IPS DF 6.9 (cell line): ENCODE data around the gene FAF1.

ENCODE experiments used
- DNase-seq: peaks from one replicate; pipeline ENCODE4 v3.0.0-alpha.2; 2013; ENCODE audit warnings: low read depth, low spot score
- H3K27ac ChIP-seq: one replicate; pipeline ENCODE4 v1.5.1; 2013; ENCODE audit warnings: low read length, control low read depth
- H3K27me3 ChIP-seq: 2 replicates; pipeline ENCODE4 v1.6.1; 2013; ENCODE audit warnings: mild to moderate bottlenecking, low read length; ENCODE audit not compliant: control insufficient read depth, insufficient read depth
- H3K36me3 ChIP-seq: 2 replicates; pipeline ENCODE4 v1.6.1; 2013; ENCODE audit warnings: low read length; ENCODE audit not compliant: control insufficient read depth, insufficient read depth
- H3K4me1 ChIP-seq: 2 replicates; pipeline ENCODE4 v1.6.1; 2013; ENCODE audit warnings: low read length; ENCODE audit not compliant: control insufficient read depth, insufficient read depth
- H3K4me3 ChIP-seq: 2 replicates; pipeline ENCODE4 v1.5.1; 2013; ENCODE audit warnings: mild to moderate bottlenecking, low read length
- H3K9me3 ChIP-seq: 2 replicates; pipeline ENCODE4 v1.6.1; 2013; ENCODE audit warnings: low read length, inconsistent platforms; ENCODE audit not compliant: control insufficient read depth, insufficient read depth
- WGBS: extraction: QIAGEN DNeasy Blood & Tissue Kit; methylation state at CpG from one replicate; pipeline ENCODE4 v1.1.7; 2013; ENCODE audit warnings: mixed read lengths, missing lambda C conversion rate; ENCODE audit not compliant: insufficient read length, insufficient coverage; 5-methylcytosine and 5-hydroxymethylcytosine counted together

FAF1 gene

DNA sequence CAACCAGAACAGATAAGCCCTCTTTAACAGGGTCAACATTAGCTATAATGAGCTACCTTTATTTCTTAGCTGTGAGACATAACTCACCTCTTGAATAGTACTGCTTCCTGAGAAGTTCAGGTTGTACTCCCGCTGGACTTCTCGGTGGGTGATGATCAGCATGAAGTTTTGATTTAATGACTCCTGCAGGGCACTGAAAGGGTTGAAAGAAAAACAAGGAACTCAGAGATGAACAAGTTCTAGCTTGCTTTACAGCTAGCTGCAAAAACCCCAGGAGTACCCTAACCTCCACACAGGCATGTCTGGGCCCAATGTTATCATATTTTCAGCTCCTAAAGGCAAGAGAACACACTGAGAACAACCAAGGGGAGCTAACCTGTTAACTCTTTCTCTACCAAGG is 254.4 kb downstream of the FAF1 start:
- no peak overlapping the region for H3K27ac ChIP-seq
- no peaks in the 10 kb centered on the region for H3K36me3 ChIP-seq
- no peaks in the 10 kb centered on the region for H3K27me3 ChIP-seq
- no peak for DNase-seq
- H3K4me3 ChIP-seq: no peak overlapping the region
- H3K4me1 ChIP-seq: no peaks in the 10 kb centered on the region
- H3K9me3 ChIP-seq: no peaks in the 10 kb centered on the region
- no CpG with 5 or more reads among the region's 2 CpGs for WGBS

DNA sequence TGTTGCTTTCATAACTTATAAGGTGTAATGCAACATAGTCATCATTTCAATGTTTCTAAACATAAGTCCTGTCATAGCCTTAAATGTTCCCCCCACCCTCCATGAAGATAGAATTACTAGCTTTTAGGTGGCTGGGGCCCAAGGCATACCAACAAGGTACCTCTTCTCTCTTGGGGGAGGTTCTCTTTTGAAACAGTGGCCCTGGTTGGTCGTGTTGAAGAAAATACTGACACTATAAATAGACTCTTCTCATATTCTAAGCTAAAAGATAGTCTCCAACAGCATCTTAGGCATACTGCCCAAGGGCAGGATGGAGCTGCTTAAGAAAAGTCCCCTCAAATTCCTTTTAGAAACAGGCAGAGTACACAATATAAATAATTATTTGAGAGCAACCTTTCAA is 255.0 kb downstream of the FAF1 start:
- WGBS: no CpG with 5 or more reads among the region's 1 CpG

DNA sequence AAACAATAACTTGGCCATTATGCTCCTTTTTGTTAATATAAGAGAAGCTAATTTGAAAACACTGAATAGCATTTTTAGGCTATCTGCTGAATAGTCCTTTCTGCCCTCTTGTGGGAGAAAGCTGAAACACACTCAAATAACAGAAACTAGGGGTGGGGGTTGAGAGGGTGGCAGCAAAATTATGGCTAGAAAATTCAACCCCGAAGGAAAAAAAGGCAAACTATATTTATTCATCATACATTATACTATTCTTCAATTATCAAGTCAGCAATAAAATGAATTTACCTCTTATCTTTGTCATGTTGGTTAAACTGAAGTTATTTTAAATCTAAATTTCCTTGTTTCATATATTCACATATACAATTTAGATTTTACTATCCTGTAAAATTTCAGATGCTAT is 255.9 kb downstream of the FAF1 start:
- DNase-seq: peak; percentile 33
- H3K9me3 ChIP-seq: no peaks in the 10 kb centered on the region
- H3K4me3 ChIP-seq: no peak overlapping the region
- no peaks in the 10 kb centered on the region for H3K4me1 ChIP-seq
- H3K27ac ChIP-seq: no peak overlapping the region
- H3K27me3 ChIP-seq: no peaks in the 10 kb centered on the region
- no peaks in the 10 kb centered on the region for H3K36me3 ChIP-seq
- no CpG with 5 or more reads among the region's 1 CpG for WGBS

More for the DNA sequence above, 255.0 kb downstream of the FAF1 start:
- Histone ChIP-seq H3K4me3 (no peak overlapping the region), H3K36me3 (no peaks in the 10 kb centered on the region), H3K27ac (no peak overlapping the region), H3K4me1 (no peaks in the 10 kb centered on the region), H3K9me3 (no peaks in the 10 kb centered on the region), H3K27me3 (no peaks in the 10 kb centered on the region)
- DNase-seq: no peak

DNA sequence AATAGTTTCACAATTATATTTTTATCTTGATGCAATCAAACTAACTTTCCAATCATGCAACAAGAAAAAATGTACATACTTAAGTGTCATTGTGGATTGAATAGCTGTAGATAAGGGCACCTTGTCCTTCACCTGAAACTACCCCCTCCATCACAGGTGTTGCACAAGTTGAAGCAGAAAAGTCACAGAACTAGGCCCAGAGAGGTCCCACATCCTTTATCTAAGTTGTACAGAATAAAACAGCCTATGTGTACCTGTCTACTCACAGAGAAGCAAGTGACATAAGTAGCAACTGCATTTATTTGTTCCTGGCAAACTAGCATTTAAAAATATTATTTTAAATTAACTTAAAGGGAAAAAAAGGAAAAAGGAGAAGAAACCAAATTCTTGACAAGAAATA is 256.8 kb downstream of the FAF1 start:
- H3K27me3 ChIP-seq: no peaks in the 10 kb centered on the region
- H3K4me1 ChIP-seq: no peaks in the 10 kb centered on the region
- no peak for DNase-seq
- no peaks in the 10 kb centered on the region for H3K9me3 ChIP-seq
- no peak overlapping the region for H3K4me3 ChIP-seq
- H3K36me3 ChIP-seq: no peaks in the 10 kb centered on the region
- H3K27ac ChIP-seq: no peak overlapping the region

DNA sequence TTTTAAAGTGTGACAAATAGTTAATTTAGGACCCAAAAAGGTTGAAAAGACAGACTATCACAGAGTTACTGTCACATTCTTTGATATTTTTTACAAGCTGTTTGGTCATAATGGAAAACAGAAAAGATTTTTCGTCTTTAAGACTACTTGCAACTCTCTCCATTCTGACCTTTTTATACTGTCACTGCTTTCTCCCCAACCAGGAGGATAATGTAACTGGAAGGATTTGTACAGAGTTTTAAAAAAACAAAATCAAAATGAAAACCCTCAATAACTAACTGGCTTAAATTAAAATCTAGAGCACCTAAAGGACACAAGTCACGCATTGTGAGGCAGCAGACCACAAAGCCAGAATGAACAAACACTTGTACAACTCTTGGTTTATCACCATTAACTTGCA is 257.7 kb downstream of the FAF1 start:
- DNase-seq: no peak
- Histone ChIP-seq H3K9me3 (no peaks in the 10 kb centered on the region), H3K27ac (no peak overlapping the region), H3K27me3 (no peaks in the 10 kb centered on the region), H3K4me1 (no peaks in the 10 kb centered on the region), H3K36me3 (no peaks in the 10 kb centered on the region), H3K4me3 (no peak overlapping the region)
- WGBS: no CpG with 5 or more reads among the region's 2 CpGs

DNA sequence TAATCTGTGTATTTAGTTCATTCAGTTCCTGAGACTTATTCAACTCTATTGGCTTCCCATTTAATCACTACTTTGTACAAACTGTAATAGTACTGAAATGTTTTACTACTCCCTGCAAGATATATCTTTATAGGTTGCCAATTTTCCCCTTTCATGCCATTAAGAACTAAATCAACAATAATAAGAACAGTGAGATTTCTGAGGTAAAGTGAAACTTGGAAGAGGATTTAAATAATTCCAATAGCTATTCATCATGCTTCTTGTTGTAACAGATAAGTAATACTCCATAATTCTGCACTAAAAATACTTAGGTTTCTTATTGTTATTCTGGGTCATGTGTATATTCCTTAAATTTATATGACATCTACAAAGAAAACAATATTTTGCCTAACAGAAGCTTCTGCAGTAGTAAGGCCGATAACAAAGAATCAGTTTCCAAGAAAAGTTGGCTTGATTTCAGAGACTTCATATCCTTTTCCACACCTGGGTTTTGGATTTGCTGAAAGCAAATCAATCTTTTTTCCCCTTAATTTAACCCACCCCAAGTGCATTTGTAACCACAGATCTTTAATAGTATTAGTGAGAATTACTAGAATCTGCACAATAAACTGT is 258.3 kb downstream of the FAF1 start:
- WGBS: no CpG with 5 or more reads among the region's 1 CpG
- H3K27ac ChIP-seq: no peak overlapping the region
- DNase-seq: no peak
- no peaks in the 10 kb centered on the region for H3K36me3 ChIP-seq
- no peaks in the 10 kb centered on the region for H3K27me3 ChIP-seq
- H3K4me3 ChIP-seq: no peak overlapping the region
- H3K9me3 ChIP-seq: no peaks in the 10 kb centered on the region
- no peaks in the 10 kb centered on the region for H3K4me1 ChIP-seq

DNA sequence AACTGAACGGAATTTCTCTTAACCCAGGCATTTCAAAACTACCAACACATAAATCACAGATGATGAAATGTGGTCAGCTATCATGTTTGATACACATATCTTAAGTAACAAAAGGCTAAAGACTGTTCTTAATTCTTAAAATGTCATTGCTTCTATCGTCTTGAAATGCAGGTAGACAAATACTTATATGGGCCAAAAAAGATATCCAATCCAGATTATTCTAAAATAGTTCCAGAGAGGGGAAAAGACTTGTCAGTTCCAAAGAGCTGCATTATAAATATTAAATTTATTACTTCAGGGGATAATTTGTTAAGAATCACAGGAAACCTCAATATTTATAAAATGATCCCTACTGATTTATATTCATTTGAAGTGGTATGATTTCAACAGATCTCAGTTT is 259.4 kb downstream of the FAF1 start:
- no peaks in the 10 kb centered on the region for H3K27me3 ChIP-seq
- H3K27ac ChIP-seq: no peak overlapping the region
- H3K4me1 ChIP-seq: no peaks in the 10 kb centered on the region
- WGBS: no CpG with 5 or more reads among the region's 2 CpGs
- DNase-seq: no peak
- H3K4me3 ChIP-seq: no peak overlapping the region
- no peaks in the 10 kb centered on the region for H3K9me3 ChIP-seq
- no peaks in the 10 kb centered on the region for H3K36me3 ChIP-seq

DNA sequence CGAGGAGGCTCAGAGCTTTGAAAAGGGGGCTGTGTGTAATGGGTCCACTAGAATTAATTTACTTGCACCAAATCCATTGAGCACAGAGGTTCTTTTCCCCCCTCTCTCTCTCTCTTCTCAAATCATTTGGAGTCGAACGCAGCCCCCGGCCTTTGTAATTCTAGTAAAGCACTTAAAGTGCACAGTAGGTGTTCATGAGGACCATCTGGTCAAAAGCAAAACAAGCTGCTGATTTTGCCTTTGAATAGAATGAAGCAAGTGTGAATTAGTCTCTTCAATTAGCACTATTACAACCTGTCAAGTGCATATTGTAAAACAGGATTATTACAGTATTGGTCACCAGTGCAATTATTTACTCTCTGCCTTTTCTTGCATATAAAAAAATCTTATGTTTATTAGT is 259.9 kb downstream of the FAF1 start:
- no peaks in the 10 kb centered on the region for H3K36me3 ChIP-seq
- H3K27ac ChIP-seq: no peak overlapping the region
- no peaks in the 10 kb centered on the region for H3K27me3 ChIP-seq
- DNase-seq: peak; percentile 67
- H3K9me3 ChIP-seq: no peaks in the 10 kb centered on the region
- no CpG with 5 or more reads among the region's 4 CpGs for WGBS
- H3K4me1 ChIP-seq: no peaks in the 10 kb centered on the region
- no peak overlapping the region for H3K4me3 ChIP-seq

DNA sequence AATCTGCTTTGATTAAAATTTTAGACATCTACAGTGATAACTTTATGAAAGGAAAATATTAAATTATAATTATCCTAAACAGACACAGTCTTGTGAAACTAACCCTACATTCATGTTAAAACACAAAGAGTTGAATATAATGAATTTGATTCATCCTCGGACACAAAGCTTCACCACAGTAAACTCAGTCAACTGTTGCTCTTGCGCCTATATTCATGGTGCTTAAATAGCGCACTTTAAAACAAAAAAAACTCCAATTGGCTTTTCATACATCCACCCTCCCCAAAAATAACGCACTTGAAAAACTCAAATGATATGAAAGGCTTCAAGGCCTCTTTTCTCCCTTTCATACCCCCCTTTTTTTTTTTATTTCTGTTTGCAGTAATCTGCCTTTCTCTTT is 260.3 kb downstream of the FAF1 start:
- Histone ChIP-seq H3K27me3 (no peaks in the 10 kb centered on the region), H3K36me3 (no peaks in the 10 kb centered on the region), H3K4me3 (no peak overlapping the region), H3K4me1 (no peaks in the 10 kb centered on the region), H3K9me3 (no peaks in the 10 kb centered on the region), H3K27ac (no peak overlapping the region)
- no peak for DNase-seq
- WGBS: no CpG with 5 or more reads among the region's 4 CpGs

DNA sequence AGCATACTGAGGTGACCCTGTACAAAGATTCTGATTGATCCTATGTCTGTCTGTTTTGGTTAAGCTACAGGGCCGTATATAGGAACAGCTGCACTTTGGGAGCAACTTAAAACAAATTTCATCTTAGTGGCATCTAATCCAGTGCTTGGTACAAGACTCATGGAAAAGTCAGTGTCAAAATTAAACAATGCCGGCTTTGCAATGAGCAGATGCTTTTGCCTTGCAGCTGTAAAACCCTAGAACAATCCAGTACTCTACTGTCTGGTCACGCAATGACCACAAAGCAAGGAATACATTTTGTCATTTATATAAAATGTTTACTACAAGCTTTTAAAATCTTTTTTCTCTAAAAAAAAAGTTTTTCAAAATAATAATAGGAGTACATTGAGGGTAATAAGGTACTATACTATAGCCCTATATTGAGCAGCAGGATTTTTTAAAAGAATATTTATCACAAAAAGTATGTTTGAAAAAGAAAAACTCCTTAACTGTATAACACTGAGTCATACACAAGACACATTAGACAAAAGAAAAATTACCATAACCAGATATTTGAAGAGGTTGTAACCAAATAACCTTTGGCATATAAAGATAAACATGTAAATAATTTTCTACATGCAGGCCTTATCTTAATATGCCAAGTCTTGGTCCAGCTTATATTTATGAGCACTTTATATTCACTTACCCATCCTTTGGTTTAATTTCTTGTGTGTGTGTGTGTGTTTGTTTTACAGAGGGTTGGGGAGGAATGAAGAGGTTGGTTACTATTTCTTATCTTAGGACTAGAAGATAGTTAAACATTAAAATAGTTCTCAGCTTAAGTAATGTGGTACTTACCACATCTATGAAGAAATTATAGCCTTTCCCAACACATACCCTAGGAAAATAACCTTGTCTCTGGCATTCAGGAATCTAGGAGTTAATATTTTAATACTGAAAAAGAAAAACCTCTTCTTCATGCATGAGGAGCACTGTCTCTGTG is 262.3 kb downstream of the FAF1 start:
- no peak for DNase-seq
- no peak overlapping the region for H3K27ac ChIP-seq
- no peaks in the 10 kb centered on the region for H3K9me3 ChIP-seq
- no peak overlapping the region for H3K4me3 ChIP-seq
- no peaks in the 10 kb centered on the region for H3K36me3 ChIP-seq
- no peaks in the 10 kb centered on the region for H3K4me1 ChIP-seq
- no CpG with 5 or more reads among the region's 3 CpGs for WGBS
- no peaks in the 10 kb centered on the region for H3K27me3 ChIP-seq

DNA sequence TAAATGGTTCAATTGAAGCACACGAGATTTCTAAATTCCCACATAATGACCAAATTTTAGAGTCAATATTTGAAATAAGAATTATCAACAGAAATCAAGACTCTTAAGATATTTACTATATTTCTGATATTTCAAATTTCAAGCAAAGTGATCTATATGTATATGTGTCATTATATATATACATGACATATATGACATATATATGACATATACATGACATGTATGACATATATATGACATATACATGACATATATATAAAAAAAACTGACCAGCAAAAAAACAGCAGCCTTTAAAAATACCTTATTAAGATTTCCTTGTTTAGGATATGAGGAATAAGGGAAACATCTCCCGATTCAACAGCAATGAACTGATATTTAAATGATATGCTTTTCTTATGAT is 266.2 kb downstream of the FAF1 start:
- no peaks in the 10 kb centered on the region for H3K27me3 ChIP-seq
- H3K36me3 ChIP-seq: no peaks in the 10 kb centered on the region
- H3K27ac ChIP-seq: no peak overlapping the region
- H3K4me3 ChIP-seq: no peak overlapping the region
- no peaks in the 10 kb centered on the region for H3K9me3 ChIP-seq
- no peak for DNase-seq
- no peaks in the 10 kb centered on the region for H3K4me1 ChIP-seq
- no CpG with 5 or more reads among the region's 2 CpGs for WGBS
